HCT116 (cell line): ENCODE results near the gene PRR23B. TPM values are rescaled to one million over a fixed set of nuclear protein-coding genes. Genes with fewer than 3 reads are reported as not detected.

Experiments
- ATAC-seq: fragments of 200-7000 bp; cut with Tn5 transposase; 2 replicates; pipeline ENCODE4 v1.9.1; 2020; ENCODE audit warnings: mild to moderate bottlenecking, moderate library complexity
- BruUV-seq: library from RNA; stranded (reverse); fragments of 400-500 nt; replicated peaks from 2 replicates; lab custom pipeline; 2021; lab: Mats Ljungman, UMichigan
- CTCF ChIA-PET: fragments of 300-600 bp; sonication (Branson Sonifier 250); formaldehyde crosslinking; loops from one replicate; lab custom pipeline; 2021; ENCODE audit warnings: antibody characterized with exemption; lab: Charles Lee
- POLR2A ChIA-PET: fragments of 300-600, 350-600 bp; sonication (Branson Sonifier 250); formaldehyde crosslinking; loops from one replicate; lab custom pipeline; 2021; ENCODE audit warnings: antibody characterized with exemption; lab: Charles Lee
- RAD21 ChIA-PET, 2 experiments: fragments of 300-600 bp; sonication (Branson Sonifier 250); formaldehyde crosslinking; loops; one replicate each; lab custom pipeline; 2023; ENCODE audit warnings: low total read pairs in 2 of 2; ENCODE audit not compliant: uncharacterized antibody in 2 of 2, unreplicated experiment in 2 of 2, low non-redundant PET in 1 of 2; lab: Charles Lee
- DNase-seq: peaks from one replicate; pipeline ENCODE4 v3.0.0-alpha.2; 2010; ENCODE audit warnings: low read depth, low spot score
- H2AFZ ChIP-seq: fragments of 200-600 bp; shearing (Covaris generic), sonication (generic); 2 replicates; pipeline ENCODE4 v1.6.1; 2017; ENCODE audit warnings: low read depth, mixed run types, mixed read lengths, antibody characterized with exemption, low read length; ENCODE audit not compliant: poor library complexity, severe bottlenecking
- H3K27ac ChIP-seq: 2 replicates; pipeline ENCODE4 v1.5.1; 2012; ENCODE audit warnings: low read depth, low read length
- H3K27me3 ChIP-seq: fragments of 200-600 bp; sonication (generic); 2 replicates; pipeline ENCODE4 v1.6.1; 2016; ENCODE audit warnings: mixed run types, low read length, mixed read lengths; ENCODE audit not compliant: insufficient read depth
- H3K36me3 ChIP-seq, 2 experiments: fragments of 200-500 bp in 1 of 2; fragments of 200-600 bp in 1 of 2; sonication (Bioruptor generic) in 1 of 2; sonication (generic) in 1 of 2; 2 replicates each; pipeline versions ENCODE4 v1.5.1 to v1.6.1; 2014 to 2016; ENCODE audit warnings: low read length in 2 of 2, inconsistent platforms in 1 of 2, mixed read lengths in 1 of 2, mixed run types in 1 of 2; ENCODE audit not compliant: insufficient read depth in 2 of 2, control insufficient read depth in 1 of 2
- H3K4me1 ChIP-seq, 2 experiments: fragments of 200-600 bp in 1 of 2; sonication (generic) in 1 of 2; 2 replicates each; pipeline versions ENCODE4 v1.5.1 to v1.6.1; 2012 to 2017; ENCODE audit warnings: low read length in 2 of 2, inconsistent platforms in 1 of 2, mild to moderate bottlenecking in 1 of 2, mixed read lengths in 1 of 2, mixed run types in 1 of 2, moderate library complexity in 1 of 2; ENCODE audit not compliant: insufficient read depth in 2 of 2, control insufficient read depth in 1 of 2
- H3K4me2 ChIP-seq: fragments of 200-600 bp; sonication (generic); 2 replicates; pipeline ENCODE4 v1.6.1; 2017; ENCODE audit warnings: mixed run types, low read length, mixed read lengths
- H3K4me3 ChIP-seq, 2 experiments: fragments of 200-600 bp in 1 of 2; sonication (generic) in 1 of 2; replicated peaks in 1 of 2; 2 replicates each; pipeline ENCODE4 v1.5.1; 2011 to 2016; ENCODE audit warnings: low read length in 2 of 2, control low read depth in 1 of 2, low read depth in 1 of 2, mild to moderate bottlenecking in 1 of 2, mixed read lengths in 1 of 2, mixed run types in 1 of 2
- H3K79me2 ChIP-seq: fragments of 200-600 bp; sonication (generic); 2 replicates; pipeline ENCODE4 v1.6.1; 2017; ENCODE audit warnings: mild to moderate bottlenecking, mixed run types, low read length, moderate library complexity, mixed read lengths; ENCODE audit not compliant: insufficient read depth
- H3K9ac ChIP-seq: fragments of 200-600 bp; sonication (generic); 2 replicates; pipeline ENCODE4 v1.6.1; 2016; ENCODE audit warnings: low read length, mixed read lengths
- H3K9me2 ChIP-seq: fragments of 200-600 bp; sonication (generic), shearing (Covaris generic); 2 replicates; pipeline ENCODE4 v1.6.1; 2017; ENCODE audit warnings: mixed run types, mild to moderate bottlenecking, moderate library complexity; ENCODE audit not compliant: insufficient read depth
- H3K9me3 ChIP-seq, 2 experiments: fragments of 200-500 bp in 1 of 2; fragments of 200-600 bp in 1 of 2; sonication (Bioruptor generic) in 1 of 2; sonication (generic) in 1 of 2; 2 replicates each; pipeline ENCODE4 v1.6.1; 2014 to 2017; ENCODE audit warnings: low read length in 2 of 2, mixed read lengths in 2 of 2, inconsistent platforms in 1 of 2, low read depth in 1 of 2, mild to moderate bottlenecking in 1 of 2, mixed run types in 1 of 2, moderate library complexity in 1 of 2; ENCODE audit not compliant: control insufficient read depth in 1 of 2, insufficient read depth in 1 of 2
- H4K20me1 ChIP-seq: fragments of 200-600 bp; sonication (generic), shearing (Covaris generic); 2 replicates; pipeline ENCODE4 v1.6.1; 2017; ENCODE audit warnings: mixed run types, mild to moderate bottlenecking, moderate library complexity; ENCODE audit not compliant: insufficient read depth
- CEBPB ChIP-seq: IDR thresholded peaks from 2 replicates; pipeline ENCODE4 v1.6.1; 2012; ENCODE audit warnings: low read depth
- FOSL1 ChIP-seq: IDR thresholded peaks from 2 replicates; pipeline ENCODE4 v1.6.1; 2012; ENCODE audit warnings: low read depth
- JUND ChIP-seq: IDR thresholded peaks from 2 replicates; pipeline ENCODE4 v1.6.1; 2012
- POLR2A ChIP-seq: IDR thresholded peaks from 2 replicates; pipeline ENCODE4 v1.7.0; 2011; ENCODE audit warnings: borderline replicate concordance; ENCODE audit not compliant: insufficient read depth, insufficient read length; ENCODE audit errors: extremely low read depth
- RAD21 ChIP-seq: IDR thresholded peaks from 2 replicates; pipeline ENCODE4 v1.6.1; 2012; ENCODE audit warnings: low read depth, mild to moderate bottlenecking
- intact Hi-C: fragments of 100-400 bp; cut with micrococcal nuclease; formaldehyde crosslinking; loops from 2 replicates; pipeline ENCODE4 v1.10.0; 2022
- total RNA-seq: library from RNA; stranded (reverse); gene quantifications from one replicate; pipeline ENCODE4 v1.2.1, GENCODE V29; 2021; ENCODE audit not compliant: unreplicated experiment
- TF ChIP-seq, protein P1 (sequence below): IDR thresholded peaks from 2 replicates; pipeline ENCODE4 v1.6.1; 2012; ENCODE audit warnings: low read depth
- TF ChIP-seq, protein P2 (sequence below), 3 experiments: fragments of 200-600 bp in 1 of 3; sonication (generic) in 1 of 3; IDR thresholded peaks in 2 of 3; conservative IDR thresholded peaks in 1 of 3; 2 replicates each; pipeline ENCODE4 v1.5.1; 2012 to 2017; ENCODE audit warnings: low read depth in 2 of 3, low read length in 2 of 3, antibody characterized with exemption in 1 of 3, borderline replicate concordance in 1 of 3, control low read depth in 1 of 3, mild to moderate bottlenecking in 1 of 3, mixed read lengths in 1 of 3, mixed run types in 1 of 3, moderate library complexity in 1 of 3; ENCODE audit not compliant: insufficient read depth in 1 of 3
- TF ChIP-seq, protein P3 (sequence below): IDR thresholded peaks from 2 replicates; pipeline ENCODE4 v1.6.1; 2012

The PRR23B gene
- total RNA-seq, 1 experiment from 2014 or later: not detected

DNA sequence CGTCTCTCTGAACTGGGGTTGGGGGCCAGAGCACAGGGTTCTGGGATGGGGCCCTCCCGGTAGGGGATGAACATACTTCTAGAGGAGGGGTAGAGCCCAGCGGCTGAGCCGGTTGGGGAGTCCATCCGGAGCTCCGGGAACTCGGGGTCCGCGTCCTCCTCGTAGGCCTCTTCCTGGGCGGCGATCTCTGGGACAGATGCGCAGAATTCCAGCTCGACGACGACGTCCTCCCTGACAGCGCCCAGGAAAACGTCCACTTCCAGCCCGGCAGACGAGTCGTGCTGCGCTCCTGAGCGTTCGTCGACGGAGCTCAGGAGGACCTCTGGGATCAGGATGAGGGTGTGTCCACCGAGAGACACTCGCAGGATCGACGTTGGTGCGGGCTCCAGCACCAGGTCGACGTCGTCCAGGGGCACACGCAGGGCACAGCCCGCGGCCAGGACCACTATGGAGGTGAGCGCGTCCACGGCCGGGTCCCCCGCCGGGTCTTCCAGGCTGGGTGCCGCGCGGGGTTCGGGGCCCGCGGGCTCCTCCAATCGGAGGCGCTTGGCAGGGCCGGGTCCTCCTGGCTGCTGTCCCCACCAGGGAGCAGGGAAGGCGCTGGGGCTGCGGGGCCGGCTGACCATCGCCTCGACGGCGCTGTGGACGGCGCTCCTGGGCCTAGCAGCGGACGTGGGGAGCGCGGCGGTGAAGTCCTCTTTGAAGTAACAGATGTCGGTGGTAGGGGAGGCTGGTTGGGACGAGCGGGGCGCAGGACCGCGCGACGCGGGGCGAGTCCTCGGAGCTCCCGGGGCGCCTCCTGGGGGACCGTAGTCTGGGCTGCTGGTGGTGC is 474 bp downstream of the PRR23B start:
- peak; percentile 20; the same call in 1 of the 2 replicates for ATAC-seq
- H3K27ac ChIP-seq: no peak overlapping the region

More for the DNA sequence above, 474 bp downstream of the PRR23B start:
- no peak for DNase-seq
- RAD21 ChIA-PET: no interaction called here
- no peak overlapping the region for H3K4me3 ChIP-seq
- POLR2A ChIA-PET: no interaction called here
- H2AFZ ChIP-seq: no peak overlapping the region
- H3K9me3 ChIP-seq: no peaks in the 10 kb centered on the region; a peak in 1 of 4 replicates
- H3K9me2 ChIP-seq: no peaks in the 10 kb centered on the region
- TF ChIP-seq JUND: no peak
- TF ChIP-seq, protein P1, sequence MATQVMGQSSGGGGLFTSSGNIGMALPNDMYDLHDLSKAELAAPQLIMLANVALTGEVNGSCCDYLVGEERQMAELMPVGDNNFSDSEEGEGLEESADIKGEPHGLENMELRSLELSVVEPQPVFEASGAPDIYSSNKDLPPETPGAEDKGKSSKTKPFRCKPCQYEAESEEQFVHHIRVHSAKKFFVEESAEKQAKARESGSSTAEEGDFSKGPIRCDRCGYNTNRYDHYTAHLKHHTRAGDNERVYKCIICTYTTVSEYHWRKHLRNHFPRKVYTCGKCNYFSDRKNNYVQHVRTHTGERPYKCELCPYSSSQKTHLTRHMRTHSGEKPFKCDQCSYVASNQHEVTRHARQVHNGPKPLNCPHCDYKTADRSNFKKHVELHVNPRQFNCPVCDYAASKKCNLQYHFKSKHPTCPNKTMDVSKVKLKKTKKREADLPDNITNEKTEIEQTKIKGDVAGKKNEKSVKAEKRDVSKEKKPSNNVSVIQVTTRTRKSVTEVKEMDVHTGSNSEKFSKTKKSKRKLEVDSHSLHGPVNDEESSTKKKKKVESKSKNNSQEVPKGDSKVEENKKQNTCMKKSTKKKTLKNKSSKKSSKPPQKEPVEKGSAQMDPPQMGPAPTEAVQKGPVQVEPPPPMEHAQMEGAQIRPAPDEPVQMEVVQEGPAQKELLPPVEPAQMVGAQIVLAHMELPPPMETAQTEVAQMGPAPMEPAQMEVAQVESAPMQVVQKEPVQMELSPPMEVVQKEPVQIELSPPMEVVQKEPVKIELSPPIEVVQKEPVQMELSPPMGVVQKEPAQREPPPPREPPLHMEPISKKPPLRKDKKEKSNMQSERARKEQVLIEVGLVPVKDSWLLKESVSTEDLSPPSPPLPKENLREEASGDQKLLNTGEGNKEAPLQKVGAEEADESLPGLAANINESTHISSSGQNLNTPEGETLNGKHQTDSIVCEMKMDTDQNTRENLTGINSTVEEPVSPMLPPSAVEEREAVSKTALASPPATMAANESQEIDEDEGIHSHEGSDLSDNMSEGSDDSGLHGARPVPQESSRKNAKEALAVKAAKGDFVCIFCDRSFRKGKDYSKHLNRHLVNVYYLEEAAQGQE: no peak
- TF ChIP-seq, protein P2, sequence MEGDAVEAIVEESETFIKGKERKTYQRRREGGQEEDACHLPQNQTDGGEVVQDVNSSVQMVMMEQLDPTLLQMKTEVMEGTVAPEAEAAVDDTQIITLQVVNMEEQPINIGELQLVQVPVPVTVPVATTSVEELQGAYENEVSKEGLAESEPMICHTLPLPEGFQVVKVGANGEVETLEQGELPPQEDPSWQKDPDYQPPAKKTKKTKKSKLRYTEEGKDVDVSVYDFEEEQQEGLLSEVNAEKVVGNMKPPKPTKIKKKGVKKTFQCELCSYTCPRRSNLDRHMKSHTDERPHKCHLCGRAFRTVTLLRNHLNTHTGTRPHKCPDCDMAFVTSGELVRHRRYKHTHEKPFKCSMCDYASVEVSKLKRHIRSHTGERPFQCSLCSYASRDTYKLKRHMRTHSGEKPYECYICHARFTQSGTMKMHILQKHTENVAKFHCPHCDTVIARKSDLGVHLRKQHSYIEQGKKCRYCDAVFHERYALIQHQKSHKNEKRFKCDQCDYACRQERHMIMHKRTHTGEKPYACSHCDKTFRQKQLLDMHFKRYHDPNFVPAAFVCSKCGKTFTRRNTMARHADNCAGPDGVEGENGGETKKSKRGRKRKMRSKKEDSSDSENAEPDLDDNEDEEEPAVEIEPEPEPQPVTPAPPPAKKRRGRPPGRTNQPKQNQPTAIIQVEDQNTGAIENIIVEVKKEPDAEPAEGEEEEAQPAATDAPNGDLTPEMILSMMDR (IDR thresholded peaks at IDR 0.05 in 2 of 3, conservative IDR thresholded peaks at IDR 0.05 in 1 of 3; ENCODE audit: borderline replicate concordance in 1 of 3, insufficient read depth in 1 of 3, low read depth in 2 of 3, low read length in 2 of 3): no peak
- TF ChIP-seq POLR2A: no peak
- TF ChIP-seq, protein P3, sequence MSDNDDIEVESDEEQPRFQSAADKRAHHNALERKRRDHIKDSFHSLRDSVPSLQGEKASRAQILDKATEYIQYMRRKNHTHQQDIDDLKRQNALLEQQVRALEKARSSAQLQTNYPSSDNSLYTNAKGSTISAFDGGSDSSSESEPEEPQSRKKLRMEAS: no peak
- no peak for TF ChIP-seq RAD21
- no peak for TF ChIP-seq CEBPB
- no peak for TF ChIP-seq FOSL1
- TF ChIP-seq, all 23 proteins: peak for 0
- Histone ChIP-seq H3K79me2 (no peaks in the 10 kb centered on the region), H3K4me2 (no peak overlapping the region), H3K27me3 (no peaks in the 10 kb centered on the region), H3K9ac (no peak overlapping the region), H4K20me1 (no peaks in the 10 kb centered on the region), H3K36me3 (no peaks in the 10 kb centered on the region), H3K4me1 (no peaks in the 10 kb centered on the region)
- CTCF ChIA-PET: no interaction called here
- intact Hi-C loops: no loop called here
- BruUV-seq: no TSS peak
